Chondrocyte (in vitro differentiated cells): ENCODE measurements around the gene CCDC127. TPM values are rescaled to one million over a fixed set of nuclear protein-coding genes. Genes with fewer than 3 reads are reported as not detected.
"Not testable (repeated sequence)": the region's sequence is repeated elsewhere in the genome, so short reads cannot be mapped to it uniquely, and the experiment has no call there.

Source experiments
- DNase-seq: peaks from one replicate; pipeline ENCODE4 v3.0.0; 2021; ENCODE audit warnings: mixed read lengths, low spot score
- H3K27ac Mint-ChIP-seq: one replicate; pipeline ENCODE4 v1.8.0; 2021; ENCODE audit warnings: mild to moderate bottlenecking, moderate library complexity, mixed read lengths; ENCODE audit not compliant: unreplicated experiment
- H3K27me3 Mint-ChIP-seq: 2 replicates; pipeline ENCODE4 v1.8.0; 2021; ENCODE audit warnings: low read depth, mixed read lengths
- H3K36me3 Mint-ChIP-seq: 2 replicates; pipeline ENCODE4 v1.8.0; 2021; ENCODE audit warnings: low read depth, mixed read lengths
- H3K4me1 Mint-ChIP-seq: 2 replicates; pipeline ENCODE4 v1.8.0; 2021; ENCODE audit warnings: low read depth, mild to moderate bottlenecking, mixed read lengths
- H3K4me3 Mint-ChIP-seq: one replicate; pipeline ENCODE4 v1.8.0; 2021; ENCODE audit warnings: mild to moderate bottlenecking, moderate library complexity, mixed read lengths; ENCODE audit not compliant: unreplicated experiment
- H3K9me3 Mint-ChIP-seq: 2 replicates; pipeline ENCODE4 v1.8.0; 2021; ENCODE audit warnings: low read depth, mixed read lengths
- CTCF ChIP-seq: fragments of 200-600 bp; sonication (generic); IDR thresholded peaks from 2 replicates; pipeline ENCODE4 v1.5.0; 2021; ENCODE audit warnings: antibody characterized with exemption, mild to moderate bottlenecking, moderate library complexity
- long read RNA-seq: library from polyadenylated mRNA; stranded (forward); transcript quantifications from one replicate; pipeline ENCODE4 v2.0.0, GENCODE V29; 2021
- total RNA-seq: library from RNA; stranded (reverse); gene quantifications from 3 replicates; pipeline ENCODE4 v1.2.1, GENCODE V29; 2021

Gene CCDC127
- 8.0 to 10.4 TPM (median 9.6 TPM) in 3 replicates for total RNA-seq
- long read RNA-seq, full-length matches to known transcripts: 13 of 17 reads
- long read RNA-seq, partial matches to known transcripts: 0 of 17 reads
- long read RNA-seq, other reads (novel, unspliced or antisense): 4 of 17 reads

- not testable (repeated sequence) for H3K27me3 Mint-ChIP-seq, H3K9me3 Mint-ChIP-seq, H3K36me3 Mint-ChIP-seq
- peak; percentile 80 for TF ChIP-seq CTCF
- Mint-ChIP-seq H3K27ac (peak within 1 kb of the TSS; percentile 89), H3K4me1 (peaks cover 51% of the 10 kb centered on the region), H3K4me3 (peak within 1 kb of the TSS; percentile 86)
- DNase-seq: peak; percentile 97
These were observed at the start of gene CCDC127, which contains the start of gene SDHA for GRCh38 chr5:217494-218456. CCDC127 (minus strand) TSS chr5:218153; CDS start chr5:216849, 1,304 bp downstream. SDHA (plus strand) TSS chr5:218320; CDS start chr5:218356, 36 bp downstream.

GRCh38 chr5:267716-268115 is 49.8 kb upstream of the CCDC127 start:
- H3K4me3 Mint-ChIP-seq: no peak overlapping the region
- DNase-seq: no peak
- no peak for TF ChIP-seq CTCF
- H3K9me3 Mint-ChIP-seq: no peaks in the 10 kb centered on the region
- H3K27me3 Mint-ChIP-seq: no peaks in the 10 kb centered on the region
- H3K27ac Mint-ChIP-seq: no peak overlapping the region
- peaks cover 3% of the 10 kb centered on the region for H3K36me3 Mint-ChIP-seq
- H3K4me1 Mint-ChIP-seq: peaks cover 46% of the 10 kb centered on the region

GRCh38 chr5:266311-267026 is 48.5 kb upstream of the CCDC127 start:
- H3K4me3 Mint-ChIP-seq, H3K36me3 Mint-ChIP-seq, DNase-seq, H3K27me3 Mint-ChIP-seq, H3K9me3 Mint-ChIP-seq: not testable (repeated sequence)
- peak overlapping the region; percentile 85 for H3K27ac Mint-ChIP-seq
- peaks cover 44% of the 10 kb centered on the region for H3K4me1 Mint-ChIP-seq

- Mint-ChIP-seq H3K4me3 (no peak overlapping the region), H3K36me3 (peaks cover 6% of the 10 kb centered on the region), H3K27ac (peak overlapping the region; percentile 94), H3K4me1 (peaks cover 40% of the 10 kb centered on the region), H3K27me3 (no peaks in the 10 kb centered on the region), H3K9me3 (no peaks in the 10 kb centered on the region)
- no peak for DNase-seq
- TF ChIP-seq CTCF: no peak
These were observed 46.4 kb upstream of the CCDC127 start for GRCh38 chr5:264338-264737.

- H3K27ac Mint-ChIP-seq: peak overlapping the region; percentile 94
- H3K27me3 Mint-ChIP-seq: not testable (repeated sequence)
These were observed 45.5 kb upstream of the CCDC127 start for GRCh38 chr5:263275-263974.

More at GRCh38 chr5:263275-263974, 45.5 kb upstream of the CCDC127 start:
- DNase-seq, H3K36me3 Mint-ChIP-seq, H3K9me3 Mint-ChIP-seq: not testable (repeated sequence)
- Mint-ChIP-seq H3K4me1 (peaks cover 40% of the 10 kb centered on the region), H3K4me3 (peak overlapping the region; percentile 43)
